Activated CD4-positive, alpha-beta T cell treated with anti-CD3 and anti-CD28 coated beads, Interleukin-2, amount 50 U/mL, for 24 hours (primary cell): Measurements from ENCODE around the gene ZFYVE27.

Experiments used
- DNase-seq, 2 donors: peaks; one replicate each; pipeline ENCODE4 v3.0.0-alpha.2; 2020; ENCODE audit warnings: low read depth in 1 of 2, low spot score in 1 of 2

The ZFYVE27 gene

DNA sequence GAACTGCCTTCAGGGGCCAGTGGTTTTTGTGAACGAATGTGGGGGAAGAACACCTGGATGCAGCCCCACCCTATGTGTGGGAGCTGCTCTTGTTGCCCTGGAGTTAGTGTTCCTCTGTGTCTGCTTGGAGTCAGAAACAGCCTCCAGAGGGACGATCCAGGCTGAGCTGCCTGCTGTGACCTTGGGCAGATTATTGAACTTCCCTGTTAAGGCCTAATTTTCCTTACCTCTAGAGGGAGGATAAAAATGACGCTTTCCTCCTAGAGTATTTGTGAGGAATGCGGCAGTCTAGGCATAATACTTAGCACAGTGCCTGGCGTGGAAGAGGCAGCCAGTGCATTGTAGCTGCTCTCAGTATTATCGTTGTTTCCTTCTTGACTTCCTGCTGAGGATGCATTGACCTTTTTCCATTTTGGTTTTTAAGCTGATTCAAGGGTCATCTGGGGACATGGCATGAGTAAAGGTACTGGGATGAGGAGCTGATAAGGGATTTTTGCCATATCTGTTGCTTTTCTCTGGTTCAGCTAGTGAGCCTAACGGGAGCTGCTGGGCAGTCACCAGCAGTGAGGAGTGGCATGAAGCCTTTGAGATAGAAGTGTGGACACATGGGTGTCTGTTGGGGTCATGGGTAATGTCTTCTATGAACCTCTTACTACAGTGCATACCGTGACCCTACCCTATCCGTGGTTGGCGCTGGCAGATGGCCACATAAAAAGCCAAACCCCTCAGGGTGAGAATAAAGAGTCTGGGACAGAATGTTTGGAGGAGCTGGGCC lies 6.4 kb downstream of the ZFYVE27 start:
- DNase-seq = no peak

DNA sequence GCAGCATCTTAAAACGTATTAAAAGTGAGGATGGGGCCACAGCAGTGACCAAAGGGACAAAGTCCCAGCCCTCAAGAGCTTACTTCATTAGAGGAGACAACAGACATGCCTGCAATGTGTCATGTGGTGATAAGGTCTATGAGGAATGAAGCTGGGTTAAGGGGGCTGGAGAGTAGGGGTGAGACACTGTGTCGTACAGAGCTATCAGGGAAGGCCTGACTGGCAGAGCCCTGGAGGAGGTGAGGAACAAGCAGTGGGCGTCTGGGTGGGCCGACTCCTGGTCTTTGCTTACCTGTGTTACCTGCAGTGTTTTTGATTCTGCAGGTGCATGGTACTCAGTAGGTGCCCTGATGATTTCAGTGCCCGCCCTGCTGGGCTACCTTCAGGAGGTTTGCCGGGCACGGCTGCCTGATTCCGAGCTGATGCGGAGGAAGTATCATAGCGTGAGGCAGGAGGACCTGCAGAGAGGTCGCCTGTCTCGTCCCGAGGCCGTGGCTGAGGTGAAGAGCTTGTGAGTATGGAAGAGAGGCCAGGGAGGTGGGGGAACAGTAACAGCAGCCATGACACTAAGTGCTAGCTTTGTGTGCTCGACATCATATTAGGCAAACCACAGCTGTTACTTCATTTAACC lies 7.6 kb downstream of the ZFYVE27 start:
- no peak for DNase-seq

DNA sequence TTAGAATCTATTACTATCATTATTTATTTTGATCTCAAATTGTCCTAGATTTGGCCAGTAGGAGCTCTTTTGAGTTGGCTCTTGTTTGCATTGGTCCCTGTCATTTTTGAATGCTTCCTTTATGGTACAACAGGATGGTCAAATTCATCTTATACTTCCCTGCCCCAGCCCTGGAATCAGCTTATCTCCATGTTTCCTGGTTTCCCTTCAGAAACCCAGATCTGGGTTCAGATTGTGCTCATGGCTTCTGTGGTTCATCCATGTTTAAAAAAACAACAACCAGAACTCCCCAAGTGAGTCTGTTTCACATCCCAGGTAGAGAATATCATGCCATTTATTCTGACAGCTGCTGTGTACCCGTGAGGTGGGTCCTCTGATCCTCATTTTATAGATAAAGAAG lies 10.6 kb downstream of the ZFYVE27 start:
- no peak for DNase-seq

GRCh38 chr10:97748116-97748515 lies 11.2 kb downstream of the ZFYVE27 start:
- DNase-seq = no peak

DNA sequence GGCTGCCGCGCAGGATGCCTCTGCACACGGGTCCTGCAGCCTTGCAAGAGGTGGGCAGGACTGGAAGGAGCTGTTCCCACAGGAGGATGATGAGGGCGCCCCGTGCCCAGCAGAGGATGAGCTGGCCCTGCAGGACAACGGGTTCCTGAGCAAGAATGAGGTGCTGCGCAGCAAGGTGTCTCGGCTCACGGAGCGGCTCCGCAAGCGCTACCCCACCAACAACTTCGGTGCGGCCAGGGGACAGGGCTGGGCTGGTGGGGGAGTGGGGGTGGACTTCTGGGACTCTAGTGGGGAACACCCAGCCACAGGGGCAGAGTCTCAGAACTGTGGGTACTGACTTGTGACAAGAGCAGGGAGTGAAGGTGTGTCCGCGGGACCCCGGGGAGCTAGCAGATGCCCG lies 16.0 kb downstream of the ZFYVE27 start:
- no peak for DNase-seq

DNA sequence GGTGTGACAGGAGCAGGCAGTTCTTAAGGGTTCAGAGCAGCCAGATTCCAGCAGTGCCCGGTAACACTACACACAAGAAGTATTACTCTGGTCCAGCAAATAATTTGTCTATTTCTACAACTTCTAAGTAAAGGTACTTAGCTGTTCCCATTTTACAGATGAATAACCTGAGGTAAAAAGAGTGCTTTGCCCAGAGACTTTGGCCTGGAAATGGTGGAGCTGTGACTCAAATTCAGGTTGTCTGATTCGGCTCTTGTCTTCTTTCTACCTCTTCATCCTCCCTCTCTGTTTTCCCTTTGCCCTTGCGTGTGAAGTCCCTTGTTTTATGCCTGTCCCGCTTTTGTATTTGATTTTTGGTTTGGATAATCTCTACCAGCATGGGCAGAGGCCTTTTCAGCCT lies 17.8 kb downstream of the ZFYVE27 start:
- no peak for DNase-seq

- DNase-seq = no peak
Observed at GRCh38 chr10:97755718-97756117, 18.8 kb downstream of the ZFYVE27 start.

DNA sequence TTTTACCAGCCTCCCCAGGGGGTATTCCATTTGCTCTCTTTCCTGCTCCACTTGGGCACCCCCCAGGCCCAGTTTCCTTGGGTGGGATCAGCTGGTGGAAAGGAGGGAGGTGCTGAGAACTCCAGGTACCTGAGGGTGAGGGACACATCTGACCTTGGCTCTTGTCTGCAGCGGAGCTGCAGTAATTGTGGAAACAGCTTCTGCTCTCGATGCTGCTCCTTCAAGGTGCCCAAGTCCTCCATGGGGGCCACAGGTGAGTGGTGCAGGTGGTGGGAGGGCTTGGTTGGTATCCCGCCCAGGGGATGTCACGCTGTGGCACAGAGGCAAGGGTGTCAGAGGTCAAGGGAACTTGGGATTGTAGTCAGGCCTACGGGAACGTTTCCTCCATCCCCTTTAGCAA lies 20.5 kb downstream of the ZFYVE27 start:
- no peak for DNase-seq

- peak in 1 of 2 donors; percentile 14 for DNase-seq
Observed at GRCh38 chr10:97759158-97759887, 22.4 kb downstream of the ZFYVE27 start.

DNA sequence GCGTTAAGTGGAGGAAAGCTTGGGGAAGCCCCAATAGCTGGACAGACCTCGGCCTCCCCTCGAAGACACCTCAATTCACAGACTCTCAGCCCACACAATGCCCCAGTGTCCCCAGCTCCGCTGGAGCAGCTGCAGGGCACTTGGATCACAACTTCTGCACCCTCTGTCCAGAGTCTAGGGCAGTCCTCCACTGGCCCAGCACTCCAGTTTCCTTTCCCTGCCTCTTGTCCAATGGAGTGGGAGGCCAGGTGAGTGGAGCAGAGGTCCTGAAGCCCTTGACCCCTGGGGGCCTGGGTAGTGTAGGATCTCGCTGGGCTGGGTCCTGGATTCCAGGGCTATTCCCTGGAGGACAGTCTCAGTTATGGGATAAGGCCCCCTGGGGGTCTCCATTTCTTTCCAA lies 23.0 kb downstream of the ZFYVE27 start:
- DNase-seq = no peak

DNA sequence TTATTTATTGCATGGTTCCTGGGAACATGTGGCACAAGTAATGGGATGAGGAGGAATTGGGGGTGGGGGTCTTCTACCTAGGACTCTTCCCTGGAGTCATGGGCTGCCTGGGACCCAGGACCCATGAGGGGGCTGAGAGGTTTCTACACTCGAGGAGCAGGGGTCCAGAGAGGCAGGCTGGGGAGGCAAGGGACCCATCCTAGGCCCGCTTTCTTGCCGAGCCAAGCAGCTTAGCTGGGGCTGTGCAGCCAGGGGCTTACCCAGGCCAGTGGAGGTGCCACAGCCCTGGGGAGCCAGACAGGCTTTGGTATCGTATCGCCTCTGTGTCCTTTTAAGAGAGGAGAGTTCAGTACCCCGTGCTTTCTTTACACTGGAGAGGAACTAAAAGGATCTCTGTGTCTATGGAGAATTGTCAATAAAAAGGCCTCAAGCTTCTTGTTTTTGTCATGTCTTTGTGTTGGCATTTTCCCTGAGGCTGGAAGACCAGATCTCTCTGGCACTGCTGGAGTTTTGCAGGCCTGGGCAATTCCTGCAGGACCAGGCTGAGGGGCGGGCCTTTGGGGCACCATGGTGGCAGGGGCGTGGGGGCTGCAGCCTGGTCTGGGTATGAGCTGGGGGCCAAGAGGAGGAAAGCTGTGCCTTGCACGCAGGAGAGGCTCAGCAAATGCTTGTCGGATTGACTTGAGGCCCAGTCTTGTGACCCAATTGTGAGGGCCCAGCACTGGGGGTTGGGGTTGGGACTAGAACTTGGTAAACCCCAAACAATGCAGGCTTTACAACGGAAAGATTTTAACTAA lies 23.7 kb downstream of the ZFYVE27 start:
- no peak for DNase-seq

- DNase-seq = no peak
Observed at GRCh38 chr10:97761331-97761865, 24.5 kb downstream of the ZFYVE27 start.

DNA sequence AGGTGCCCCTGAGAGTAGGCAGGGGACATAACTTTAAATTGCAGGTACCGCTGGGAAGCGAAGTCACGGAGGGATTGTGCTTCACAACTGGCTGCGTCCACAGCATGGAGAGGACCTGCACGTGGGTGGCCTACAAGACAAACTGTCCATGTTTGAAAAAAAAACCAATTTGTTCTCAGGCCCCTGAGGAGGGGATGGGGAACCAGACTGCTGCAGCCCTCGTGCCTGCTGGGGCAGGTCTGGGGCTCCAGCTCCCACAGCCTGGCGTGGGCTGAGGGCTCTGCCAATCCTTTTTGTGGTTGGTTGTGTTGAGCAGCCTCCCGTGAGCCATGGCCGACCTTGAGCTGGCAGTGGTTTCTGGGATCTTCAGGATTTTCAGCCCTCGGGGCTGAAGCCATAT lies 25.1 kb downstream of the ZFYVE27 start:
- no peak for DNase-seq

GRCh38 chr10:97762816-97763215 lies 25.9 kb downstream of the ZFYVE27 start:
- DNase-seq = no peak

DNA sequence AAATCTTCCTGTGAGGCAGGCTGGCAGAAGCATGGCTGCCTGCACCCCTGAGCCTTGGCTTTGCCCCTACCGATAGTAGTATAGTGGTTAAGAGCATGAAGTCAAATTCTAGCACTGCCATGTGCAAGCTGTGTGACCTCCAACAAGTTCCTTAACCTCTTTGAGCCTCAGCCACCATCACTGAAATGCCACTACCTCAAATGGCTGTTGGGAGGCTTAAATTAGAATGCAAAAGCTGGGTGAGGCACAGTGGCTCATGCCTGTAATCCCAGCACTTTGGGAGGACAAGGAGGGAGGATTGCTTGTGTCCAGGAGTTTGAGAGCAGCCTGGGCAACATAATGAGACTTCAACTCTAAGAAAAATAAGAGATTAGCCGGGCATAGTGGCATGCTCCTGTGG lies 26.5 kb downstream of the ZFYVE27 start:
- DNase-seq = no peak

DNA sequence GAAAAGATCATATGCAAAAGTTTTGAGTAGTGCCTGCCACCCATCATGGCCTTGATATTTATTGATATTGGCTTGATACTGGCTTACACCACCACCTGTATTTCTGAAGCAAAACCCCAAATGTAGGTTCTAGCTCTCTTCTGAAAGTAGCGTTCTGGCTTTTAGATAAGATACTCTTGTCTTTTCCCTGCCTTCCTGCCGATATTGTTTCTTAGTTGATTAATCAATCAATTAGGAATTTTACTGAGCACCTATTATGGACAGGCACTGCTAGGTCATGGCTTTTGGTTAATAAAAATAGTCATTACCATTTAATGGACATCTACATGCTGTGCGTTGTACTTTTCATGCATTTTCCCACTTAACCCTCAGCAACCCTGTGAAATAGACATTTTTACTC lies 27.0 kb downstream of the ZFYVE27 start:
- no peak for DNase-seq

DNA sequence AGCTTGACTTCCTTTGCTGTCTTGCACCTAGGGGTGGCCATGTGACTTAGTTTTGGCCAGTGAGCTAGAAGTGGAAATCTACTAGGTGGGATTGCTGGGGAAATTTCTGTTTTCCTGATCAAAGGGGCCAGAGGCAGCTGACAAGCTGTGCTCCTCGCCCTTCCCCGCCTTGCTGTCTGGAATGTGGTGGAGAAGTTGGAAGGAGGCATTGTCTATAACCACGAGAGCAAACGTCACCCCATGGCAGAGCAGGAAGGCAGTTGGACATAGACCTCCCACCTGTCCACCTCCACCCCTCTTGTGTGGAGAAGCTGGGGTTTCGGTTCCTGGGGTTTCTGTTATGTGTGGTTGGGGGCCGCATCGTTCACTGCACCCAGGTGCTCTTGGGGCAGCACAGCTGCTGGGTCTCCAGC lies 27.6 kb downstream of the ZFYVE27 start:
- no peak for DNase-seq

DNA sequence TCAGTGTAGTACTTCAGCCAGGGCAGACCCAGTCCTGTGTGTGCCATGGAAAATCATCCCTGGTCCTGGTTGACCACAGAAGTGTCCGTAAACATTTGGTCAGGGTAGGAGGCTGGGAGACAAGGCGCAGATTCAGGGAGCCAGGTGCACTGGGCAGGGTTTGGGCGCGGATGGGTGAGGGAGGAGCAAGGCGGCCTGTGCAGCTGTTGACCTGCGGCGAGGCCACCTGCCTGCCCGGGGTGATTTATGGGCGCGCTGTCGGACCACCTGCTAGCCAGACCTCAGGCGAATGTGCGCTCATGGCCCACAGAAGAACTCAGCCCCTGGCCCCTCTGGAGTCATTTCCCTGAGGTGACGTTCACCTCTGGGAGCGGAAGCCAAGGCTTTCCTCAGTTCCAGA lies 28.3 kb downstream of the ZFYVE27 start:
- DNase-seq = no peak

GRCh38 chr10:97766106-97766810 lies 29.3 kb downstream of the ZFYVE27 start:
- DNase-seq = no peak
